AG08395 (cell line): ENCODE data around the gene SLC25A34.

Experiments
- DNase-seq: peaks from one replicate; pipeline ENCODE4 v3.0.0; 2012; ENCODE audit warnings: mixed read lengths, low spot score

The SLC25A34 gene

DNA sequence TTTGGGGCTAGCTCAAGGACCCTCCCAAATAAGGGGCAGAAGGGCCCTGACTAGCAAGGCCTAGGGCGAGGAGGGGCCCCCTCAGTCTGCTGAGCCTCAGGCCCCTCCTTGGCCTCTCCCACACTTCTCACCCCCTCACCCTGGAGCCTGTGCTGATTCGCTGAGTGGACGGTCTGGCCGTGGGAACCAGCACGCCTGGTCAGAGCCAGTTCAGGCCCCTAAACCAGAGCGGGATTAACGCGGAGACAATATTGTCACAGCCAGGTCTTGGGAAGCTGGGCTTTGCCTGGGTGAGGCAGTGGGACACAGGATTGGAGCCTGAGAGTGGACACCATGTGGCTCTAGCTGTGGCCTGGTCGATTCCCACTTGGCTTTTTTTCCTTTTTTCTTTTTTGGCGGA, 17.7 kb downstream of the SLC25A34 start:
- no peak for DNase-seq

DNA sequence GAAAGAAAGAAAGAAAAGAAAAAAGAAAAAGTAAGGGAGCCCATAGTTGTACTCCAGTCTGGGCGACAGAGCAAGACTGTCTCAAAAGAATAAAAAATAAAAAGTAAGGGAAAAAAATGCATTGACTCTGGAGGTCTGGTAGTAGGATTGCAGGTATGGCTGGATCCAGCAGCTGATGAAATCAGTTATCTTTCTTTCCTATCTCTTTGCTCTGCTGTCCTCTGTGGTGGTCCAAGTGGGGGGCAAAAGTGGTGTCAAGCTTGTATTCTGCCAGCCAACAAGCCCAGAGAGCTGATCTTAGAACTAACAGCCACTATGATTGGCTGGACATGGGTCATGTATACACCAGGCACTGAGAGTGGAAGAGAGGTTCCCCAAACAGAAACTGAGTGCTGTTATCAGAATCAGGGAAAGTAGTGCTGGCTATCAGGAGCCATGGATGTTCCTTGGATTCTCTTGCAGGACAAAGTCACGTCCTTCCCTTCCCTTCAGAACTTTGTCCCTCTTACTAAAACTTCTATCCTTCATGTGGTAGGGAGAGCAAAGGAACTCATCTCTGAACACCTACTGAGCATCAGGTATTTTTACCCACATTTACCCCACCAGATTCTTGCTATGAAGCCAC, 19.1 kb downstream of the SLC25A34 start:
- no peak for DNase-seq

- DNase-seq, result no peak
Observed at GRCh38 chr1:15755646-15756040, 19.6 kb downstream of the SLC25A34 start.

- no peak for DNase-seq
Observed at GRCh38 chr1:15756143-15757015, 20.3 kb downstream of the SLC25A34 start.

DNA sequence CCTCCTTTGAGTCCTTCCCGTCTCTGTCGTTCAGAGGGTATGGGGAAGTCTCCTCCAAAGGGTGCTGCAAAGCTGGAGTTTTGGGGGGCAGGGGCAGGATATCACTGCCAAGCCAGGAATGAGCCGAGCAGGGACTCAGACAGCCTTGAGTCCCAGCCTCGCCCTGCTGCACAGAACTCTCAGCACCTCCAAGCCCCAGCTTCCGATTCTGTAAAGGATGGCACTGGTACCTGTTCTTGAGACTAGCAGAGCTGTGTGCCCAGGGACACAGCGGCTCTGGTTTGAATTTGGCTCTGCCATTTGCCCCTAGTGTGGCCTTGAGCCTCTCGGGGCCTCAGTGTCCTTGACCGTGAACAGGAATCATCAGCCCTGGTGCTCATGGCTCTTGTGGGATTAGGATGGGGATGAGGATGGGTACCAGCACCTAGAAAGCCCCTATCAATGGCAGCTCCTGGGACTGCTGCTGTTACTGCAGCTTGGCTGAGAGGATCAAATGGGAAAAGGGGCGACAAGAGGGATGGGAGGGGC, 21.0 kb downstream of the SLC25A34 start:
- no peak for DNase-seq

DNA sequence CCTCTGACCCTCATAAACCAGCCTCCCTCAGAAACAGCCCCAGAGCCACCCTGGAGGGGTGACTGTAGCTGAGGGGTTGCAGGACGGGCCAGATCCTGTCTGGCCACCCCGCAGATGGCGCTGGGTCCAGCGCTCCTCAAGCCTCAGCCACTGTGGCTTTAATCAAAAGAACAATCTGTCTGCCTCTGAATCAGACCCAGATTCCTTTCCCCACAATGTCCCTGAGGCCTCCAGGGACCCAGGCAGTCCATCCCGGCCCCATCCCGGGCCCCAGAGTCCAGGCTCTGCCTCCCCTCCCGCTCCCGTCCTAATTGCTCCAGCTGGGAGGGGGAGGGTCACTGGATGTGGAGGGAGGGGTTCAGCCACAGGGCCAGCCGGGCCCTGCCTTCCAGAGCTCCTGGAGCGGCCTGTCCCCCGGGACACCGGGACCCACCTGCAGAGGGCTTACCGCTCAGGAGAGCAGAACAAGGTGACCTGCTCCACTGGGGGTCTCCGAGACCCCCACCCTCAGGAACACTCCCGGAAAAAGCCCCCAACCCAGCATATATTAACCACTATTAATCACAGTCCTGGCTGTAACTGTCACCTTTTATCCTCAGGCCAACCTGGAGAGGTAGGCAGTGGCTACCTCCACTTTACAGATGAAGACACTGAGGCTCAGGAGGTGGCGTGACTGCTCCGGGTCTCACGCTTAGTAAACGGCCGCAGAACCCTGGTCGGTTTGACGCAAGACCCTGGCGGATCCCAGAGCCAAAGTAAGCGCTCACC, 21.7 kb downstream of the SLC25A34 start:
- peak; percentile 42 for DNase-seq

DNA sequence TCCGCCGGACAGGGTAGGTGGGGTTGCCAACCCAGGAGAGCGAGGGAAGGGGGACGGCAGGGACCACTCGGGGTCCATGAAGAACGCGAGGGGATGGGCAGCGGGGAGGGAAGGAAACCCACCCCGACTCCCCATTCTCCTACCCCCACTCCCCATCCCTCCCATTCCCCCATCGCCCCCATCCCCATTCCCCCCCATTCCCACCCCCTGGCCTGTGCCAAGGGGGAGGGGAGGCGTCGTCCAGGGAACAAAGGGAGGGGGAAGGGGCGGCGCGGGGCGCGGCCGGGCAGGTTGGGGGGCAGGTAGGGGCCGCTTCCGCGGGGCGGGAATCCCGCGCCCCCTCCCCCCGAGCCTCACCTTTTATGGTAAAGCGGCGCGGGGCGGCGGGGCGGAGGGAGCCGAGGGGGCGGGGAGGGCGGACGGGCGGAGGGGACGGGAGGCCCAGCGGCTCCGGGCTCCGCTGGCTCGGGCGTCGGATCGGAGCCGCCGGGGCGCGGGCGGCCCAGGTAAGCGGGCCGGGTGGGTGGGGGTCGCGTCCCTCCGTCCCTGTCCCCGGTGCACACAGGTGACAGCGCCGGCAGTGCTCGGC, 22.4 kb downstream of the SLC25A34 start, which contains the start of gene FBLIM1:
Gene FBLIM1, plus strand, starts transcription at position 453 of the 589 bp plus-strand sequence. CDS start 6,189 bp downstream, outside the sequence.
- DNase-seq, result peak; percentile 36

GRCh38 chr1:15758953-15759661, 23.0 kb downstream of the SLC25A34 start:
- DNase-seq, result peak; percentile 68

- peak; percentile 81 for DNase-seq
Observed at GRCh38 chr1:15760520-15761211, 24.6 kb downstream of the SLC25A34 start.

GRCh38 chr1:15761366-15762128, 25.5 kb downstream of the SLC25A34 start:
- no peak for DNase-seq

DNA sequence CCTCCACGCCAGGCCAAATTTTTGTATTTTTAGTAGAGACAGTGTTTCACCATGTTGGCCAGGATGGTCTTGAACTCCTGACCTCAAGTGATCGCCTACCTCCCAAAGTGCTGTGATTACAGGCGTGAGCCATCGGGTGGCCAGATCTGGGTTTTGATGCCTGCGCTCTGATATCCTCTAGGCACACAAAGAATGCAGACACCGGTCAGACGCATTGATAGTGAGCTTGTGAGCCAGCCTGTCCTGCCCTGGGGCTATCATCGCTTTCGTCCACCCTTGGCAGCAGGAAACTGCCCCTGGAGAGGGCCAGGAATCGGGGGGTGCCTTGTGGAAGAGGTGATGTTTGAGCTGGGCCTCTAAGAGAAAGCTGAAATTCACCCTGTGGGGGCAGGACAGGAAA, 26.5 kb downstream of the SLC25A34 start:
- no peak for DNase-seq

GRCh38 chr1:15764269-15764764, 28.3 kb downstream of the SLC25A34 start:
- no peak for DNase-seq

DNA sequence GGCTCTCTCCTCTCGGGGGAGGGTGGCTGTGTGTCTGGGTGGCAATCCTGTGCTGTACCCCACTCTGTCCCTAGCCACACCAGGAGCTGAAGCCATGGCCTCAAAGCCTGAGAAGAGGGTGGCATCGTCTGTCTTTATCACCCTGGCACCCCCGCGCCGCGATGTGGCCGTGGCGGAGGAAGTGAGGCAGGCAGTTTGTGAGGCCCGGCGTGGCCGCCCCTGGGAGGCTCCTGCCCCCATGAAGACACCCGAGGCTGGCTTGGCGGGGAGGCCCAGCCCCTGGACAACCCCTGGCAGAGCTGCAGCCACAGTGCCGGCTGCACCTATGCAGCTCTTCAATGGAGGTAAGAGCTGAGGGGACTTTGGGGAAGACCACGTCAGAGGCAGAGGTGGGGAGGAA, 28.8 kb downstream of the SLC25A34 start:
- no peak for DNase-seq

GRCh38 chr1:15765495-15766194, 29.6 kb downstream of the SLC25A34 start:
- DNase-seq, result peak; percentile 62

- no peak for DNase-seq
Observed at GRCh38 chr1:15767941-15768340, 31.9 kb downstream of the SLC25A34 start.

- DNase-seq, result no peak
Observed at GRCh38 chr1:15768388-15768787, 32.3 kb downstream of the SLC25A34 start.

GRCh38 chr1:15770313-15770962, 34.4 kb downstream of the SLC25A34 start:
- no peak for DNase-seq

- DNase-seq, result no peak
Observed at GRCh38 chr1:15771836-15772515, 35.9 kb downstream of the SLC25A34 start.
